OCI-LY7 (cell line): ENCODE results near the gene PKN1.

Experiments
- CTCF ChIP-seq: fragments of 200-600 bp; sonication (generic); conservative IDR thresholded peaks from 2 replicates; pipeline ENCODE4 v1.5.1; 2014; ENCODE audit warnings: mild to moderate bottlenecking, antibody characterized with exemption, low read length, moderate library complexity, mixed read lengths
- EZH2phosphoT487 ChIP-seq: fragments of 200-600 bp; sonication (generic); IDR thresholded peaks from 2 replicates; pipeline ENCODE4 v1.6.1; 2018; ENCODE audit warnings: low read depth, borderline replicate concordance, mild to moderate bottlenecking, mixed run types, antibody characterized with exemption, low read length, moderate library complexity, mixed read lengths

GRCh38 chr19:14416817-14417231 lies 16.3 kb upstream of the PKN1 start:
- TF ChIP-seq CTCF (no peak), EZH2phosphoT487 (no peak)
